Caco-2 (cell line): Measurements from ENCODE around the gene ODF4. TPM values are rescaled to one million over a fixed set of nuclear protein-coding genes. Genes with fewer than 3 reads are reported as not detected.

Source experiments
- BruUV-seq: library from RNA; stranded (reverse); fragments of 400-500 nt; replicated peaks from 2 replicates; lab custom pipeline; 2021; lab: Mats Ljungman, UMichigan
- CTCF ChIA-PET: fragments of 300-600 bp; sonication (Branson Sonifier 250); formaldehyde crosslinking; loops from one replicate; lab custom pipeline; 2022; ENCODE audit warnings: antibody characterized with exemption; lab: Charles Lee
- POLR2A ChIA-PET: fragments of 300-600 bp; sonication (Branson Sonifier 250); formaldehyde crosslinking; loops from one replicate; lab custom pipeline; 2022; ENCODE audit warnings: antibody characterized with exemption; lab: Charles Lee
- DNase-seq, 2 experiments: peaks; one replicate each; pipeline versions ENCODE4 v3.0.0 to v3.0.0-alpha.2; 2020 to 2022
- H3K27me3 ChIP-seq: replicated peaks from 2 replicates; pipeline ENCODE4 v1.6.0; 2011; ENCODE audit warnings: low read length; ENCODE audit not compliant: control insufficient read depth, insufficient read depth
- H3K36me3 ChIP-seq: 2 replicates; pipeline ENCODE4 v1.5.1; 2011; ENCODE audit warnings: low read length; ENCODE audit not compliant: control insufficient read depth, insufficient read depth
- H3K4me1 ChIP-seq: fragments of 250-450 bp; sonication (Bioruptor Pico); 2 replicates; pipeline ENCODE4 v1.5.1; 2020; ENCODE audit warnings: mild to moderate bottlenecking
- H3K4me3 ChIP-seq: 2 replicates; pipeline ENCODE4 v1.5.1; 2011; ENCODE audit warnings: low read depth, mild to moderate bottlenecking, control low read depth, low read length
- H3K9me3 ChIP-seq: fragments of 250-450 bp; sonication (Bioruptor Pico); 2 replicates; pipeline ENCODE4 v1.5.1; 2020; ENCODE audit warnings: mild to moderate bottlenecking, moderate library complexity
- H3K27ac Mint-ChIP-seq: one replicate; pipeline ENCODE4 v1.8.0; 2022; ENCODE audit warnings: mixed read lengths; ENCODE audit not compliant: unreplicated experiment
- H3K27me3 Mint-ChIP-seq: one replicate; pipeline ENCODE4 v1.8.0; 2022; ENCODE audit warnings: mixed read lengths; ENCODE audit not compliant: insufficient read depth, unreplicated experiment
- H3K36me3 Mint-ChIP-seq: one replicate; pipeline ENCODE4 v1.8.0; 2022; ENCODE audit warnings: mild to moderate bottlenecking, mixed read lengths; ENCODE audit not compliant: insufficient read depth, unreplicated experiment
- H3K4me1 Mint-ChIP-seq: one replicate; pipeline ENCODE4 v1.8.0; 2022; ENCODE audit warnings: low read depth, mixed read lengths; ENCODE audit not compliant: unreplicated experiment
- H3K4me3 Mint-ChIP-seq: one replicate; pipeline ENCODE4 v1.8.0; 2022; ENCODE audit warnings: mild to moderate bottlenecking, moderate library complexity, mixed read lengths; ENCODE audit not compliant: unreplicated experiment
- H3K9me3 Mint-ChIP-seq: one replicate; pipeline ENCODE4 v1.8.0; 2022; ENCODE audit warnings: mixed read lengths; ENCODE audit not compliant: unreplicated experiment
- intact Hi-C: fragments of 100-400 bp; cut with micrococcal nuclease; formaldehyde crosslinking; loops from one replicate; pipeline ENCODE4 v1.10.0; 2022; ENCODE audit not compliant: unreplicated experiment
- total RNA-seq: library from RNA; stranded (reverse); gene quantifications from 2 replicates; pipeline ENCODE4 v1.2.3, GENCODE V29; 2022
- TF ChIP-seq, protein P1 (sequence below), 2 experiments: fragments of 200-600 bp in 1 of 2; IDR thresholded peaks; 1 replicate in 1 of 2; 2 replicates in 1 of 2; pipeline versions ENCODE4 v1.5.1 to v1.8.0; 2011 to 2022; ENCODE audit warnings: antibody characterized with exemption in 1 of 2, control low read depth in 1 of 2, inconsistent platforms in 1 of 2, low read depth in 1 of 2, low read length in 1 of 2, mild to moderate bottlenecking in 1 of 2, moderate library complexity in 1 of 2; ENCODE audit not compliant: insufficient read depth in 1 of 2, severe bottlenecking in 1 of 2, unreplicated experiment in 1 of 2

ODF4 gene
- total RNA-seq, 1 experiment from 2014 or later = not detected

DNA sequence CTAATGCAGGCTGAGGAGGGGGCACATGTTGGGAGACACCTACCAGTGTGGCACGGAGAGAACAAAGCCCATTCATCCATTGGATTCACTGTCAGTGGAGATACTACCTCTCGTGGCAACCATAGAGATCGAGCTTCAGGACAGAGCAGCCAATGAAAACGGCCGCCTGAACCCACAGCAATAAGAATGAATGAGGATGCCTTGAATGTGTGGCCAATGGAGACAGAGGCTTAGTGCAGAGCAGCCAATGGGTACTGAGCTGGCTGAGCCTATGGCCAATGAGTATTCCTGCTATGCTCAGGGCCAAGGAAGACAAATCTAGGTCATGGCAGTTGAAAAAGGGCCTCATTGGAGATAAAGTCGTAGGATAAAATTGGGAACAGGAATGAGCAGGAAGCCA, 18.6 kb upstream of the ODF4 start:
- Histone ChIP-seq H3K9me3 (no peaks in the 10 kb centered on the region), H3K4me1 (no peaks in the 10 kb centered on the region), H3K4me3 (no peak overlapping the region), H3K36me3 (no peaks in the 10 kb centered on the region), H3K27me3 (no peaks in the 10 kb centered on the region)
- TF ChIP-seq, protein P1, sequence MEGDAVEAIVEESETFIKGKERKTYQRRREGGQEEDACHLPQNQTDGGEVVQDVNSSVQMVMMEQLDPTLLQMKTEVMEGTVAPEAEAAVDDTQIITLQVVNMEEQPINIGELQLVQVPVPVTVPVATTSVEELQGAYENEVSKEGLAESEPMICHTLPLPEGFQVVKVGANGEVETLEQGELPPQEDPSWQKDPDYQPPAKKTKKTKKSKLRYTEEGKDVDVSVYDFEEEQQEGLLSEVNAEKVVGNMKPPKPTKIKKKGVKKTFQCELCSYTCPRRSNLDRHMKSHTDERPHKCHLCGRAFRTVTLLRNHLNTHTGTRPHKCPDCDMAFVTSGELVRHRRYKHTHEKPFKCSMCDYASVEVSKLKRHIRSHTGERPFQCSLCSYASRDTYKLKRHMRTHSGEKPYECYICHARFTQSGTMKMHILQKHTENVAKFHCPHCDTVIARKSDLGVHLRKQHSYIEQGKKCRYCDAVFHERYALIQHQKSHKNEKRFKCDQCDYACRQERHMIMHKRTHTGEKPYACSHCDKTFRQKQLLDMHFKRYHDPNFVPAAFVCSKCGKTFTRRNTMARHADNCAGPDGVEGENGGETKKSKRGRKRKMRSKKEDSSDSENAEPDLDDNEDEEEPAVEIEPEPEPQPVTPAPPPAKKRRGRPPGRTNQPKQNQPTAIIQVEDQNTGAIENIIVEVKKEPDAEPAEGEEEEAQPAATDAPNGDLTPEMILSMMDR (IDR thresholded peaks at IDR 0.05; ENCODE audit: insufficient read depth in 1 of 2, low read depth in 1 of 2, low read length in 1 of 2, severe bottlenecking in 1 of 2, unreplicated experiment in 1 of 2) = no peak
- no TSS peak for BruUV-seq
- intact Hi-C loops = no loop called here
- no peak overlapping the region for H3K27ac Mint-ChIP-seq
- POLR2A ChIA-PET = no interaction called here
- H3K4me3 Mint-ChIP-seq = no peak overlapping the region
- no peak for DNase-seq
- no peaks in the 10 kb centered on the region for H3K4me1 Mint-ChIP-seq
- no peaks in the 10 kb centered on the region for H3K36me3 Mint-ChIP-seq
- H3K9me3 Mint-ChIP-seq = no peaks in the 10 kb centered on the region
- no peaks in the 10 kb centered on the region for H3K27me3 Mint-ChIP-seq
- CTCF ChIA-PET = no interaction called here

DNA sequence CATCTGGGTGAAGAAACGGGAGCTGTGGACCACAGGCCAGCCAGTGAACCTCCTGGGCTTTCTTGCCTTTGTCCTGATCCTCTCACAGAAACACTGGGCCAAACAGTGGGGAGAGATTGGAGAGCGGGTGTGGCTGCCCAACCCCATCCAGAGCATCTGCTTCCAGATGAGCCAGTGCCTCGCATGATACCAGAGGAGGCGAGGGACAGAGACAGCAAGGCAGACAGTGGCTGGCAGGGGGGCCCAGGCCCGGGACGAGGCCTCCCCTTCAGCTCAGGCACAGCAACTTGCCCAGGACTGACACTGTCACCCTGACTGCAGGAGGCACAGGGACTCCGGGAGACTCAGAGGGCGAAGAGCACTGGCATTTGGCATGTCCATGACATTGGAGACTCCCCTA, 17.6 kb upstream of the ODF4 start:
- Mint-ChIP-seq H3K4me3 (no peak overlapping the region), H3K9me3 (no peaks in the 10 kb centered on the region), H3K27ac (no peak overlapping the region), H3K36me3 (no peaks in the 10 kb centered on the region), H3K27me3 (no peaks in the 10 kb centered on the region), H3K4me1 (no peaks in the 10 kb centered on the region)
- Histone ChIP-seq H3K36me3 (no peaks in the 10 kb centered on the region), H3K4me1 (no peaks in the 10 kb centered on the region), H3K27me3 (no peaks in the 10 kb centered on the region), H3K4me3 (no peak overlapping the region), H3K9me3 (no peaks in the 10 kb centered on the region)
- intact Hi-C loops = no loop called here
- TF ChIP-seq, protein P1 (IDR thresholded peaks at IDR 0.05; ENCODE audit: insufficient read depth in 1 of 2, low read depth in 1 of 2, low read length in 1 of 2, severe bottlenecking in 1 of 2, unreplicated experiment in 1 of 2) = no peak
- no TSS peak for BruUV-seq
- POLR2A ChIA-PET = no interaction called here
- CTCF ChIA-PET = interaction anchor here (0.6 kb wide), 1 partner anchor 14 kb away, joined by 5 read pairs; no protein-coding TSS in a partner anchor
- no peak for DNase-seq

DNA sequence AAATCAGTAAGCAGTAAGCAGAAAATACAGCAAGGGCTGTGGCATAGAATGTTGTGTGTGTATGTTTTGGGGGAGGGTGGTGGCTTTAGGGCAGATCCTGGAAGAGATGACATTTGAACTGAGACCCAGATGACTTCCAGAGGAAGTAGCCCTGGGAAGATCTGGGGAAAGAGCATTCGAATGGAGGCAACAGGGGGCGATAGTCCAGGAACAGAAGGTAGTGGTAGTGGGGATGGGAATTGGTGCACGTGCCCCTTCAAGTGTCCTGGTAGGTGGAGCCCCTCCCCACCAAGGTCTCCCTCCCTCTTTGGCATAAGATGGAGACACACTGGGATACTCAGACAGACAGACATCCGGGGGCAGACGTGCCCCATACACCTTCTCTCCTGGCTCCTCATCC, 15.5 kb upstream of the ODF4 start:
- Histone ChIP-seq H3K27me3 (no peaks in the 10 kb centered on the region), H3K4me3 (no peak overlapping the region), H3K4me1 (no peaks in the 10 kb centered on the region), H3K9me3 (no peaks in the 10 kb centered on the region), H3K36me3 (no peaks in the 10 kb centered on the region)
- ChIA-PET POLR2A (no interaction called here), CTCF (no interaction called here)
- no TSS peak for BruUV-seq
- H3K9me3 Mint-ChIP-seq = no peaks in the 10 kb centered on the region
- H3K36me3 Mint-ChIP-seq = no peaks in the 10 kb centered on the region
- no peaks in the 10 kb centered on the region for H3K27me3 Mint-ChIP-seq
- no peak overlapping the region for H3K27ac Mint-ChIP-seq
- H3K4me1 Mint-ChIP-seq = no peaks in the 10 kb centered on the region
- H3K4me3 Mint-ChIP-seq = no peak overlapping the region
- no peak for DNase-seq
- intact Hi-C loops = no loop called here
- TF ChIP-seq, protein P1 (IDR thresholded peaks at IDR 0.05; ENCODE audit: insufficient read depth in 1 of 2, low read depth in 1 of 2, low read length in 1 of 2, severe bottlenecking in 1 of 2, unreplicated experiment in 1 of 2) = no peak
